ENCODE data around the gene SSBP3.

DNA sequence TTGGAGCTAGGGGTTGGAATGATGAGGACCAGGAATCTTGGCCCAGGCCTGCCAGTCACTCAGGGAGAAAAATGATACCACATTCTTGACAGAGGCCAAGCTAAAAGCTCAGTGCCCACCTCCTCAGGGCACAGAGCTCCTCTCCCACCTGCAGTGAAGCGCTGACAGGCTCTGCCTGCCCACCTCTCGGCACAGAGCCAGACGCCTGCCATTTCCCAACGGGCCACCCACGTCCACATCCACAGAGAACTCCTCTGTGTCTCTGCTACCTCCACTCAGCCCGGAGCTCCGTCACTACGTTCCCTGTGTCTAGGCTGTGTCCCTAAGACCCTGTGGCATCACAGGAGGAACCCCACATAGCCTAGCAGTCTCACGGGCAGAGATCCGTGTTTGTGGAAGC is 145.4 kb downstream of the SSBP3 start:
- TF ChIP-seq CTCF (IDR thresholded peaks at IDR 0.05; ENCODE audit: insufficient read depth, low read length) (no peak), POLR2AphosphoS5 (IDR thresholded peaks at IDR 0.05; ENCODE audit: low read depth) (no peak), GABPA (IDR thresholded peaks at IDR 0.05; ENCODE audit: low read depth) (no peak)
- TF ChIP-seq, protein P1, sequence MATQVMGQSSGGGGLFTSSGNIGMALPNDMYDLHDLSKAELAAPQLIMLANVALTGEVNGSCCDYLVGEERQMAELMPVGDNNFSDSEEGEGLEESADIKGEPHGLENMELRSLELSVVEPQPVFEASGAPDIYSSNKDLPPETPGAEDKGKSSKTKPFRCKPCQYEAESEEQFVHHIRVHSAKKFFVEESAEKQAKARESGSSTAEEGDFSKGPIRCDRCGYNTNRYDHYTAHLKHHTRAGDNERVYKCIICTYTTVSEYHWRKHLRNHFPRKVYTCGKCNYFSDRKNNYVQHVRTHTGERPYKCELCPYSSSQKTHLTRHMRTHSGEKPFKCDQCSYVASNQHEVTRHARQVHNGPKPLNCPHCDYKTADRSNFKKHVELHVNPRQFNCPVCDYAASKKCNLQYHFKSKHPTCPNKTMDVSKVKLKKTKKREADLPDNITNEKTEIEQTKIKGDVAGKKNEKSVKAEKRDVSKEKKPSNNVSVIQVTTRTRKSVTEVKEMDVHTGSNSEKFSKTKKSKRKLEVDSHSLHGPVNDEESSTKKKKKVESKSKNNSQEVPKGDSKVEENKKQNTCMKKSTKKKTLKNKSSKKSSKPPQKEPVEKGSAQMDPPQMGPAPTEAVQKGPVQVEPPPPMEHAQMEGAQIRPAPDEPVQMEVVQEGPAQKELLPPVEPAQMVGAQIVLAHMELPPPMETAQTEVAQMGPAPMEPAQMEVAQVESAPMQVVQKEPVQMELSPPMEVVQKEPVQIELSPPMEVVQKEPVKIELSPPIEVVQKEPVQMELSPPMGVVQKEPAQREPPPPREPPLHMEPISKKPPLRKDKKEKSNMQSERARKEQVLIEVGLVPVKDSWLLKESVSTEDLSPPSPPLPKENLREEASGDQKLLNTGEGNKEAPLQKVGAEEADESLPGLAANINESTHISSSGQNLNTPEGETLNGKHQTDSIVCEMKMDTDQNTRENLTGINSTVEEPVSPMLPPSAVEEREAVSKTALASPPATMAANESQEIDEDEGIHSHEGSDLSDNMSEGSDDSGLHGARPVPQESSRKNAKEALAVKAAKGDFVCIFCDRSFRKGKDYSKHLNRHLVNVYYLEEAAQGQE (IDR thresholded peaks at IDR 0.05; ENCODE audit: insufficient replicate concordance, low read depth) = no peak

Measured in HL-60 (cell line).